HG02642 (cell line): ENCODE data around the gene PIP4K2A.
"Not testable (repeated sequence)": the region's sequence is repeated elsewhere in the genome, so short reads cannot be mapped to it uniquely, and the experiment has no call there.

Source experiments
- ATAC-seq: cut with Tn5 transposase; IDR thresholded peaks from one replicate; pipeline ENCODE4 v1.9.1; 2021; ENCODE audit warnings: mild to moderate bottlenecking; ENCODE audit not compliant: unreplicated experiment, poor library complexity

Gene PIP4K2A

GRCh38 chr10:22500656-22501340 is 213.6 kb downstream of the PIP4K2A start:
- no peak for ATAC-seq

- not testable (repeated sequence) for ATAC-seq
Observed at GRCh38 chr10:22499973-22500372, 214.4 kb downstream of the PIP4K2A start.

GRCh38 chr10:22495396-22495795 is 219.0 kb downstream of the PIP4K2A start:
- ATAC-seq, result no peak

GRCh38 chr10:22494007-22494406 is 220.4 kb downstream of the PIP4K2A start:
- ATAC-seq, result no peak

GRCh38 chr10:22491931-22492615 is 222.3 kb downstream of the PIP4K2A start:
- no peak for ATAC-seq

- no peak for ATAC-seq
Observed at GRCh38 chr10:22491480-22491879, 222.9 kb downstream of the PIP4K2A start.

GRCh38 chr10:22489975-22490374 is 224.4 kb downstream of the PIP4K2A start:
- peak; percentile 41 for ATAC-seq

- peak; percentile 47 for ATAC-seq
Observed at GRCh38 chr10:22489467-22489866, 224.9 kb downstream of the PIP4K2A start.

- no peak for ATAC-seq
Observed at GRCh38 chr10:22486431-22486830, 227.9 kb downstream of the PIP4K2A start.
